ENCODE results near the gene ITPRIPL2. TPM values are rescaled to one million over a fixed set of nuclear protein-coding genes. Genes with fewer than 3 reads are reported as not detected.

The ITPRIPL2 gene
- total RNA-seq, 1 experiment from 2014 or later = 21.6 TPM

DNA sequence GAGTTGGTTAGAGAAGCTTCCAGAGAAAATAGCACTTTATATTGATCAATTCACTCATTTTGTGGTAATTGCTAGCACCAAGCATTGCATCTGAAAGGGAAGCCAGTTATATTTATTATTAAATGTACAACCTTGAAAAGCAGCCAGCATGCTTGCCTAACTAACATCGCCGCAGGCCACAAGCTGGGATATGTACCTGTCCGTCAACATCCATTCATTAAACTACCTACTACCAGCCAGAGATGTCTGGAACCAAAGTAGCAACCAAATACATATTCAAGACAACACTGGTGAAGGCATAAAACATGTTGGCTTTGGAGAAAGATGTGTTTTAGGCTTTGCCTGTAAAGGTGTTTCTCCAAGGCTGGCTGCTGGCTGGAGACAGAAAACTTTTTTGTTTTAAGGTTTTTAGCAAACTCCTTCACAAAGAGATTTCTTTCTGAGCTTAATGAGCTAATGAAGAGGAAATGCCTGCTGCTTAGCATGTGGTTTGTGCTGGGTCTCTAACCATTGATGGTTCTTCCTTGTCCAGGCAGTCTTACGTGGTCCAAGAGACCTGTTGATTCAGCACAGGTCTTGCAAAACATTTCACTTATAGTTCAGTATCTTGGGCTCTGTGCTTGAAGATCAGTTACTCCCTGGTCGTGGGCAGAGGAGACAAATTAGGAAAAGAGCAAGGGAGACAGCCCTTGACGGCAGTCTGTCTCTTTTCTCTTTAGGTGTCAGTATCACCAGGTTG lies 3.1 kb downstream of the ITPRIPL2 start:
- Histone ChIP-seq H3K4me2 (ENCODE audit: low read length) (peak overlapping the region; percentile 92), H3F3A (ENCODE audit: low read length, unreplicated experiment) (peaks cover 16% of the 10 kb centered on the region), H3K27me3 (ENCODE audit: low read length) (no peaks in the 10 kb centered on the region), H3K4me1 (ENCODE audit: insufficient read depth, low read length) (peaks cover 70% of the 10 kb centered on the region), H2AFZ (ENCODE audit: low read length) (no peak overlapping the region), H4K20me1 (ENCODE audit: low read length) (peaks cover 19% of the 10 kb centered on the region; the same call in 1 of the 2 replicates), H3K36me3 (ENCODE audit: low read depth, low read length) (no peaks in the 10 kb centered on the region; the same call in 1 of the 2 replicates), H3K9me2 (replicated peaks; ENCODE audit: low read length) (no peaks in the 10 kb centered on the region), H3K9me3 (ENCODE audit: low read length) (no peaks in the 10 kb centered on the region), H3K4me3 (ENCODE audit: low read length) (peak overlapping the region; percentile 76; the same call in 1 of the 2 replicates), H3K79me2 (ENCODE audit: low read length) (peaks cover 72% of the 10 kb centered on the region), H3K9ac (ENCODE audit: low read length) (no peak overlapping the region), H3K27ac (ENCODE audit: low read length) (peak overlapping the region; percentile 24)
- POLR2A ChIA-PET (ENCODE audit: unreplicated experiment) = interaction anchor here (0.5 kb wide), 1 partner anchor 312 kb away, joined by 7 read pairs; no protein-coding TSS in a partner anchor
- BruUV-seq (replicated peaks) = no TSS peak
- intact Hi-C loops (cut with micrococcal nuclease) = loop anchor here (10.0 kb wide), 1 partner anchor 48 kb away; the partner anchor contains the start of gene SYT17
- TF ChIP-seq EZH2phosphoT487 (IDR thresholded peaks at IDR 0.05; ENCODE audit: borderline replicate concordance, low read length) = no peak
- TF ChIP-seq, protein P1, sequence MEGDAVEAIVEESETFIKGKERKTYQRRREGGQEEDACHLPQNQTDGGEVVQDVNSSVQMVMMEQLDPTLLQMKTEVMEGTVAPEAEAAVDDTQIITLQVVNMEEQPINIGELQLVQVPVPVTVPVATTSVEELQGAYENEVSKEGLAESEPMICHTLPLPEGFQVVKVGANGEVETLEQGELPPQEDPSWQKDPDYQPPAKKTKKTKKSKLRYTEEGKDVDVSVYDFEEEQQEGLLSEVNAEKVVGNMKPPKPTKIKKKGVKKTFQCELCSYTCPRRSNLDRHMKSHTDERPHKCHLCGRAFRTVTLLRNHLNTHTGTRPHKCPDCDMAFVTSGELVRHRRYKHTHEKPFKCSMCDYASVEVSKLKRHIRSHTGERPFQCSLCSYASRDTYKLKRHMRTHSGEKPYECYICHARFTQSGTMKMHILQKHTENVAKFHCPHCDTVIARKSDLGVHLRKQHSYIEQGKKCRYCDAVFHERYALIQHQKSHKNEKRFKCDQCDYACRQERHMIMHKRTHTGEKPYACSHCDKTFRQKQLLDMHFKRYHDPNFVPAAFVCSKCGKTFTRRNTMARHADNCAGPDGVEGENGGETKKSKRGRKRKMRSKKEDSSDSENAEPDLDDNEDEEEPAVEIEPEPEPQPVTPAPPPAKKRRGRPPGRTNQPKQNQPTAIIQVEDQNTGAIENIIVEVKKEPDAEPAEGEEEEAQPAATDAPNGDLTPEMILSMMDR (conservative IDR thresholded peaks at IDR 0.05; ENCODE audit: low read depth, low read length) = no peak
- TF ChIP-seq EZH2 (IDR thresholded peaks at IDR 0.05; ENCODE audit: low read length, unreplicated experiment) = no peak
- CTCF ChIA-PET = interaction anchor here (0.6 kb wide), 1 partner anchor 115 kb away, joined by 3 read pairs; no protein-coding TSS in a partner anchor
- DNase-seq = no peak
- no peak for ATAC-seq

DNA sequence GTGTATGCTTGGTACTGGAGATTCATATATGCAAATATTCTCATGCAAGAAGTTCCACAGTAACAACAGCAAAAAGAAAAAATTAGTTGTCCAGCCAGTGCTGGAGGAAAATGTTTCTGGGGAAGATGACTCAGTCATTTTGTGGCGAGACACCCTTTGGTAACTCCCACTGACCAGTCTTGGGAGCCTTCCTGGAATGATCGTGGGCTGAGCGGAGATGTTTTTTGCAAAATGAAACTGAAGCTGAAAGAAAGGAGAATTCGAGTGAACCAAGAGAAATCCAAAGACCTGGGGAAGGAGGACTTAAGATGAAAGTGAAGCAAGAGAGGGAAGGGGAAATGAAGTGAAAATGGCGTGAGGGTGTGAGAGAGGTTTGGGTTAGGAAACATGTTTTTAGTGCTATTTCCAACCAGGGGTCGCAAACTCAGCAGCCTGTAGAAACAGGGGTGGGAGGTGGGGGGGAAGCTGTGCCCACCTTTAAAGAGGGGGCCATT lies 5.2 kb downstream of the ITPRIPL2 start:
- BruUV-seq (replicated peaks) = no TSS peak
- CTCF ChIA-PET = interaction anchor here (0.6 kb wide), 1 partner anchor 33 kb away, joined by 3 read pairs; no protein-coding TSS in a partner anchor
- no peaks in the 10 kb centered on the region for H3K9me2 ChIP-seq (replicated peaks; ENCODE audit: low read length)
- H3K79me2 ChIP-seq (ENCODE audit: low read length) = peaks cover 69% of the 10 kb centered on the region
- peaks cover 19% of the 10 kb centered on the region; the same call in 1 of the 2 replicates for H4K20me1 ChIP-seq (ENCODE audit: low read length)
- intact Hi-C loops (cut with micrococcal nuclease) = loop anchor here (2.0 to 10.0 kb wide), 2 partner anchors 18 to 46 kb away; partner anchors contain the start of gene SYT17
- peak; percentile 76 for DNase-seq
- H3F3A ChIP-seq (ENCODE audit: low read length, unreplicated experiment) = peaks cover 16% of the 10 kb centered on the region
- POLR2A ChIA-PET (ENCODE audit: unreplicated experiment) = interaction anchor here (0.6 kb wide), 1 partner anchor 123 kb away, joined by 3 read pairs; no protein-coding TSS in a partner anchor
- peak overlapping the region; percentile 65 for H3K4me3 ChIP-seq (ENCODE audit: low read length)
- no peaks in the 10 kb centered on the region; the same call in 1 of the 2 replicates for H3K36me3 ChIP-seq (ENCODE audit: low read depth, low read length)
- H3K27ac ChIP-seq (ENCODE audit: low read length) = peak overlapping the region; percentile 95
- TF ChIP-seq, protein P1 (conservative IDR thresholded peaks at IDR 0.05; ENCODE audit: low read depth, low read length) = no peak
- no peak for TF ChIP-seq EZH2phosphoT487 (IDR thresholded peaks at IDR 0.05; ENCODE audit: borderline replicate concordance, low read length)
- TF ChIP-seq EZH2 (IDR thresholded peaks at IDR 0.05; ENCODE audit: low read length, unreplicated experiment) = no peak
- H3K27me3 ChIP-seq (ENCODE audit: low read length) = no peaks in the 10 kb centered on the region
- peak; percentile 43 for ATAC-seq
- no peak overlapping the region for H2AFZ ChIP-seq (ENCODE audit: low read length)
- H3K4me2 ChIP-seq (ENCODE audit: low read length) = peak overlapping the region; percentile 89
- H3K9me3 ChIP-seq (ENCODE audit: low read length) = no peaks in the 10 kb centered on the region
- peaks cover 67% of the 10 kb centered on the region for H3K4me1 ChIP-seq (ENCODE audit: insufficient read depth, low read length)
- H3K9ac ChIP-seq (ENCODE audit: low read length) = peak overlapping the region; percentile 83
